BJ (cell line): Measurements from ENCODE around the gene MYZAP. TPM values are rescaled to one million over a fixed set of nuclear protein-coding genes. Genes with fewer than 3 reads are reported as not detected.
A peak's percentile ranks its signal among the peaks of the same experiment; 100 is the strongest.

Experiments used
- CTCF ChIA-PET: fragments of 350-600 bp; formaldehyde crosslinking; extraction: SDS; loops from one replicate; lab custom pipeline; 2021; ENCODE audit warnings: antibody characterized with exemption, inconsistent platforms; lab: Yijun Ruan, JAX
- POLR2A ChIA-PET: fragments of 300-600 bp; sonication (Branson Sonifier 250); formaldehyde crosslinking; extraction: SDS; loops from one replicate; lab custom pipeline; 2021; ENCODE audit warnings: antibody characterized with exemption; lab: Charles Lee
- DNase-seq: peaks from one replicate; pipeline ENCODE4 v3.0.0-alpha.2; 2011; ENCODE audit warnings: low read depth
- H3K27me3 ChIP-seq: 2 replicates; pipeline ENCODE4 v1.6.0; 2011; ENCODE audit warnings: low read length; ENCODE audit not compliant: control insufficient read depth, insufficient read depth
- H3K36me3 ChIP-seq: 2 replicates; pipeline ENCODE4 v1.5.1; 2011; ENCODE audit warnings: low read length; ENCODE audit not compliant: control insufficient read depth, insufficient read depth
- H3K4me3 ChIP-seq: 2 replicates; pipeline ENCODE4 v1.5.1; 2011; ENCODE audit warnings: low read depth, mild to moderate bottlenecking, control low read depth, low read length
- CTCF ChIP-seq: IDR thresholded peaks from 2 replicates; pipeline ENCODE4 v1.5.1; 2011; ENCODE audit warnings: low read depth, mild to moderate bottlenecking, control low read depth, inconsistent platforms, low read length, moderate library complexity; ENCODE audit not compliant: insufficient read depth
- polyA plus RNA-seq: library from polyadenylated mRNA; depleted of rRNA; stranded (reverse); fragments of >200 nt; gene quantifications from 2 replicates; pipeline ENCODE4 v1.2.3, GENCODE V29; 2011

MYZAP gene
- polyA plus RNA-seq, 1 experiment: 0.11 TPM

- no peak for DNase-seq
- POLR2A ChIA-PET: no interaction called here
- H3K36me3 ChIP-seq: no peaks in the 10 kb centered on the region
- CTCF ChIA-PET: interaction anchor here (0.7 to 1.9 kb wide), 7 partner anchors 24 to 405 kb away, joined by 3 to 5 read pairs (median 4); no protein-coding TSS in a partner anchor
- no peaks in the 10 kb centered on the region for H3K27me3 ChIP-seq
- TF ChIP-seq CTCF: no peak
- H3K4me3 ChIP-seq: no peak overlapping the region
These were observed 74.2 kb downstream of the MYZAP start for GRCh38 chr15:57665939-57666338.

GRCh38 chr15:57667171-57667849 is 75.6 kb downstream of the MYZAP start:
- TF ChIP-seq CTCF: peak; percentile 54
- Histone ChIP-seq H3K4me3 (no peak overlapping the region), H3K36me3 (no peaks in the 10 kb centered on the region), H3K27me3 (no peaks in the 10 kb centered on the region)
- ChIA-PET POLR2A (no interaction called here), CTCF (interaction anchor here (0.6 to 2.3 kb wide), 18 partner anchors 8 to 515 kb away, joined by 3 to 11 read pairs (median 4); no protein-coding TSS in a partner anchor)
- DNase-seq: peak; percentile 68

GRCh38 chr15:57668016-57668415 is 76.3 kb downstream of the MYZAP start:
- POLR2A ChIA-PET: no interaction called here
- DNase-seq: no peak
- Histone ChIP-seq H3K4me3 (no peak overlapping the region), H3K27me3 (no peaks in the 10 kb centered on the region), H3K36me3 (no peaks in the 10 kb centered on the region)
- TF ChIP-seq CTCF: no peak
- CTCF ChIA-PET: interaction anchor here (0.7 to 2.3 kb wide), 11 partner anchors 9 to 1123 kb away, joined by 3 to 11 read pairs (median 4); no protein-coding TSS in a partner anchor

- no peak for TF ChIP-seq CTCF
- Histone ChIP-seq H3K27me3 (no peaks in the 10 kb centered on the region), H3K4me3 (no peak overlapping the region), H3K36me3 (no peaks in the 10 kb centered on the region)
- POLR2A ChIA-PET: no interaction called here
- no peak for DNase-seq
- CTCF ChIA-PET: no interaction called here
These were observed 79.9 kb downstream of the MYZAP start for GRCh38 chr15:57671636-57672035.

- no peak overlapping the region for H3K4me3 ChIP-seq
- no peaks in the 10 kb centered on the region for H3K27me3 ChIP-seq
- no peak for TF ChIP-seq CTCF
- no peak for DNase-seq
- H3K36me3 ChIP-seq: no peaks in the 10 kb centered on the region
- POLR2A ChIA-PET: no interaction called here
- CTCF ChIA-PET: no interaction called here
These were observed 83.9 kb downstream of the MYZAP start for GRCh38 chr15:57675481-57676181.
